ENCODE data around the gene CATSPERZ.

DNA sequence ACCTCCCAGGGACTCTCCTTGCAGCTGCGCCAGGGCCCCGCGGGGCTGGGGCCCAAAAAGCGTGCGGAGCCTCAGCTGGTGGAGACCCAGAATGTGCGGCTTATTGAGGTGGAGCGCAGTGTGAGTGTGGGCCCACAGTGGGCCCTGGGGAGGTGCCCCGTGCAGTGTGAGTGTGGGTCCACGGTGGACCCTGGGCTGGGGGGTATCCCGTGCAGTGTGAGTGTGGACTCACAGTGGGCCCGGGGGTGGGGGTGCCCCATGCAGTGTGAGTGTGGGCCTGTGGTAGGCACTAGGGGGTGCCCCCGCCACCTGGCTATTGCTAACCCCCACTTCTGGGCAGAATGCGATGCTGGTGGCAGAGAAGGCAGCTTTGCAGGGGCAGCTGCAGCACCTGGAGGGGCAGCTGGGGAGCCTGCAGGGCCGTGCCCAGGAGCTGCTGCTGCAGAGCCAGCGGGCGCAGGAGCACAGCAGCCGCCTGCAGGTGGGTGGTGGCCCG is 51.0 kb downstream of the CATSPERZ start:
- TF ChIP-seq L3MBTL2 (conservative IDR thresholded peaks at IDR 0.05), result no peak
- no peak for TF ChIP-seq HDGF (IDR thresholded peaks at IDR 0.05; ENCODE audit: borderline replicate concordance)
- no peak for TF ChIP-seq TARDBP (IDR thresholded peaks at IDR 0.05)
- no peak for TF ChIP-seq ELF4 (IDR thresholded peaks at IDR 0.05)
- no peak for TF ChIP-seq SUZ12 (IDR thresholded peaks at IDR 0.05)
- TF ChIP-seq BHLHE40 (IDR thresholded peaks at IDR 0.05; ENCODE audit: borderline replicate concordance), result no peak
- no peak for TF ChIP-seq FOXA1 (IDR thresholded peaks at IDR 0.05)
- no peak for TF ChIP-seq ARNT (IDR thresholded peaks at IDR 0.05)
- TF ChIP-seq, protein P1, sequence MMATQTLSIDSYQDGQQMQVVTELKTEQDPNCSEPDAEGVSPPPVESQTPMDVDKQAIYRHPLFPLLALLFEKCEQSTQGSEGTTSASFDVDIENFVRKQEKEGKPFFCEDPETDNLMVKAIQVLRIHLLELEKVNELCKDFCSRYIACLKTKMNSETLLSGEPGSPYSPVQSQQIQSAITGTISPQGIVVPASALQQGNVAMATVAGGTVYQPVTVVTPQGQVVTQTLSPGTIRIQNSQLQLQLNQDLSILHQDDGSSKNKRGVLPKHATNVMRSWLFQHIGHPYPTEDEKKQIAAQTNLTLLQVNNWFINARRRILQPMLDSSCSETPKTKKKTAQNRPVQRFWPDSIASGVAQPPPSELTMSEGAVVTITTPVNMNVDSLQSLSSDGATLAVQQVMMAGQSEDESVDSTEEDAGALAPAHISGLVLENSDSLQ (IDR thresholded peaks at IDR 0.05), result no peak
- TF ChIP-seq CTBP1 (IDR thresholded peaks at IDR 0.05; ENCODE audit: borderline replicate concordance), result no peak

Data from HEK293T (cell line).